SU-DHL-6 (cell line): Measurements from ENCODE around the gene PCK2.

Source experiments
- CTCF ChIP-seq: fragments of 200-600 bp; sonication (generic); IDR thresholded peaks from one replicate; pipeline ENCODE4 v1.5.1; 2017; ENCODE audit warnings: antibody characterized with exemption, mild to moderate bottlenecking, low read length, moderate library complexity; ENCODE audit not compliant: insufficient read depth, poor library complexity, severe bottlenecking
- EZH2phosphoT487 ChIP-seq: fragments of 200-600 bp; sonication (generic), shearing (Covaris generic); conservative IDR thresholded peaks from 2 replicates; pipeline ENCODE4 v1.6.1; 2018; ENCODE audit warnings: mild to moderate bottlenecking, antibody characterized with exemption, low read length, moderate library complexity, mixed read lengths

- TF ChIP-seq CTCF (no peak), EZH2phosphoT487 (no peak)
These were observed 17.9 kb upstream of the PCK2 start for GRCh38 chr14:24076302-24076601.
